GM12875 (cell line): ENCODE measurements around the gene MUC2.

Experiments
- H3K4me3 ChIP-seq: one replicate; pipeline ENCODE4 v1.5.1; 2011; ENCODE audit warnings: low read depth, low read length, control low read depth
- CTCF ChIP-seq: IDR thresholded peaks from 2 replicates; pipeline ENCODE4 v1.5.1; 2011; ENCODE audit warnings: low read depth, mild to moderate bottlenecking, control low read depth, inconsistent platforms, low read length, moderate library complexity, borderline replicate concordance; ENCODE audit not compliant: insufficient read depth

Gene MUC2

GRCh38 chr11:1037506-1038055, 37.1 kb upstream of the MUC2 start:
- TF ChIP-seq CTCF: no peak
- no peak overlapping the region for H3K4me3 ChIP-seq

- H3K4me3 ChIP-seq: no peak overlapping the region
- TF ChIP-seq CTCF: no peak
Measured at GRCh38 chr11:1038361-1038760, 36.3 kb upstream of the MUC2 start.

GRCh38 chr11:1038921-1039320, 35.8 kb upstream of the MUC2 start:
- no peak overlapping the region for H3K4me3 ChIP-seq
- TF ChIP-seq CTCF: no peak

- H3K4me3 ChIP-seq: no peak overlapping the region
- no peak for TF ChIP-seq CTCF
Measured at GRCh38 chr11:1039481-1040427, 34.9 kb upstream of the MUC2 start.

- no peak for TF ChIP-seq CTCF
- H3K4me3 ChIP-seq: no peak overlapping the region
Measured at GRCh38 chr11:1040428-1041148, 34.1 kb upstream of the MUC2 start.

- no peak overlapping the region for H3K4me3 ChIP-seq
- TF ChIP-seq CTCF: no peak
Measured at GRCh38 chr11:1041149-1041467, 33.6 kb upstream of the MUC2 start.
